CD14-positive monocyte (primary cell): ENCODE data around the gene EEIG2. TPM values are rescaled to one million over a fixed set of nuclear protein-coding genes. Genes with fewer than 3 reads are reported as not detected.
A peak's percentile ranks its signal among the peaks of the same experiment; 100 is the strongest.
"Not testable (repeated sequence)": the region's sequence is repeated elsewhere in the genome, so short reads cannot be mapped to it uniquely, and the experiment has no call there.

Experiments
- DNase-seq, 3 donors: peaks; one replicate each; pipeline ENCODE4 v3.0.0-alpha.2; 2011 to 2022
- H2AFZ ChIP-seq: 2 replicates; pipeline ENCODE4 v1.6.0; 2012; ENCODE audit warnings: mild to moderate bottlenecking, low read depth, low read length, inconsistent platforms; ENCODE audit not compliant: insufficient read depth, poor library complexity, severe bottlenecking
- H3K27ac ChIP-seq, 2 donors: 1 replicate in 1 of 2; 2 replicates in 1 of 2; pipeline ENCODE4 v1.5.1; 2012 to 2013; ENCODE audit warnings: low read length in 2 of 2, control low read depth in 1 of 2, inconsistent platforms in 1 of 2, low read depth in 1 of 2, mild to moderate bottlenecking in 1 of 2
- H3K27me3 ChIP-seq, 2 donors: one replicate each; pipeline versions ENCODE4 v1.6.0 to v1.6.1; 2011 to 2013; ENCODE audit warnings: low read length in 2 of 2; ENCODE audit not compliant: control insufficient read depth in 2 of 2, insufficient read depth in 2 of 2
- H3K36me3 ChIP-seq, 2 donors: replicated peaks in 1 of 2; 1 replicate in 1 of 2; 2 replicates in 1 of 2; pipeline versions ENCODE4 v1.5.1 to v1.6.1; 2012 to 2013; ENCODE audit warnings: low read length in 2 of 2, control low read depth in 1 of 2, inconsistent platforms in 1 of 2, mild to moderate bottlenecking in 1 of 2; ENCODE audit not compliant: insufficient read depth in 2 of 2, control insufficient read depth in 1 of 2
- H3K4me1 ChIP-seq, 2 donors: 1 replicate in 1 of 2; 2 replicates in 1 of 2; pipeline versions ENCODE4 v1.5.1 to v1.6.1; 2012 to 2013; ENCODE audit warnings: low read length in 2 of 2, control low read depth in 1 of 2, inconsistent platforms in 1 of 2, mild to moderate bottlenecking in 1 of 2, moderate library complexity in 1 of 2; ENCODE audit not compliant: insufficient read depth in 2 of 2, control insufficient read depth in 1 of 2
- H3K4me2 ChIP-seq: replicated peaks from 2 replicates; pipeline ENCODE3; 2012; ENCODE audit warnings: low read length, moderate library complexity, mild to moderate bottlenecking; ENCODE audit not compliant: poor library complexity, severe bottlenecking; ENCODE audit errors: extremely low read depth
- H3K4me3 ChIP-seq, 3 experiments: fragments of 200-600 bp in 1 of 3; sonication (generic) in 1 of 3; replicated peaks in 1 of 3; 1 replicate in 2 of 3; 2 replicates in 1 of 3; pipeline ENCODE4 v1.5.1; 2011 to 2013; ENCODE audit warnings: low read length in 3 of 3, mild to moderate bottlenecking in 3 of 3, control low read depth in 2 of 3, low read depth in 2 of 3, inconsistent platforms in 1 of 3, moderate library complexity in 1 of 3
- H3K79me2 ChIP-seq: 2 replicates; pipeline ENCODE4 v1.6.0; 2012; ENCODE audit warnings: mild to moderate bottlenecking, control low read depth, inconsistent platforms, low read length, moderate library complexity; ENCODE audit not compliant: insufficient read depth
- H3K9ac ChIP-seq: 2 replicates; pipeline ENCODE4 v1.6.0; 2017; ENCODE audit warnings: low read length, mild to moderate bottlenecking; ENCODE audit not compliant: insufficient read depth, poor library complexity, severe bottlenecking
- H3K9me3 ChIP-seq, 2 donors: replicated peaks in 1 of 2; 1 replicate in 1 of 2; 2 replicates in 1 of 2; pipeline versions ENCODE4 v1.5.1 to v1.6.1; 2012 to 2013; ENCODE audit warnings: low read length in 2 of 2, control low read depth in 1 of 2; ENCODE audit not compliant: control insufficient read depth in 1 of 2, insufficient read depth in 1 of 2
- H4K20me1 ChIP-seq: 2 replicates; pipeline ENCODE4 v1.6.0; 2012; ENCODE audit warnings: mild to moderate bottlenecking, low read length, control low read depth, moderate library complexity; ENCODE audit not compliant: insufficient read depth
- H3K27ac Mint-ChIP-seq, 7 donors: one replicate each; pipeline ENCODE4 v1.8.0; 2020; ENCODE audit warnings: mild to moderate bottlenecking in 7 of 7, mixed read lengths in 7 of 7, moderate library complexity in 6 of 7, inconsistent platforms in 2 of 7
- H3K27me3 Mint-ChIP-seq, 3 donors: one replicate each; pipeline ENCODE4 v1.8.0; 2021 to 2022; ENCODE audit warnings: low read depth in 3 of 3, mild to moderate bottlenecking in 3 of 3, mixed read lengths in 3 of 3, moderate library complexity in 3 of 3, inconsistent platforms in 1 of 3
- H3K36me3 Mint-ChIP-seq, 2 donors: one replicate each; pipeline ENCODE4 v1.8.0; 2020; ENCODE audit warnings: mixed read lengths in 2 of 2, inconsistent platforms in 1 of 2, mild to moderate bottlenecking in 1 of 2
- H3K4me1 Mint-ChIP-seq: one replicate; pipeline ENCODE4 v1.8.0; 2020; ENCODE audit warnings: mild to moderate bottlenecking, mixed read lengths
- H3K4me3 Mint-ChIP-seq, 2 donors: one replicate each; pipeline ENCODE4 v1.8.0; 2020; ENCODE audit warnings: mild to moderate bottlenecking in 2 of 2, mixed read lengths in 2 of 2, moderate library complexity in 1 of 2
- H3K9me3 Mint-ChIP-seq, 7 donors: one replicate each; pipeline ENCODE4 v1.8.0; 2020 to 2022; ENCODE audit warnings: mixed read lengths in 7 of 7, mild to moderate bottlenecking in 6 of 7, moderate library complexity in 6 of 7, inconsistent platforms in 2 of 7
- WGBS: methylation state at CpG from one replicate; pipeline ENCODE4 v1.1.5; 2013; ENCODE audit warnings: missing lambda C conversion rate; ENCODE audit not compliant: insufficient coverage; 5-methylcytosine and 5-hydroxymethylcytosine counted together
- intact Hi-C, 2 donors: fragments of 100-400 bp; cut with micrococcal nuclease; formaldehyde crosslinking; loops; one replicate each; pipeline versions ENCODE4 v1.15.0 to v1.15.1; 2023
- polyA plus RNA-seq, 3 donors: library from polyadenylated mRNA; depleted of rRNA in 1 of 3; unstranded in 2 of 3; stranded (reverse) in 1 of 3; fragments of 300-500 nt in 2 of 3; fragments of >200 nt in 1 of 3; fragmentation: Illumina TruSeq in 2 of 3; gene quantifications; 1 replicate in 2 of 3; 2 replicates in 1 of 3; pipeline ENCODE4 v1.2.3, GENCODE V29; 2012 to 2021
- TF ChIP-seq, protein P1 (sequence below): fragments of 200-600 bp; IDR thresholded peaks from one replicate; pipeline ENCODE4 v1.8.0; 2022; ENCODE audit warnings: antibody characterized with exemption, mild to moderate bottlenecking

EEIG2 gene
- polyA plus RNA-seq, 3 donors = 1.4 to 8.4 (median 4.3) TPM

DNA sequence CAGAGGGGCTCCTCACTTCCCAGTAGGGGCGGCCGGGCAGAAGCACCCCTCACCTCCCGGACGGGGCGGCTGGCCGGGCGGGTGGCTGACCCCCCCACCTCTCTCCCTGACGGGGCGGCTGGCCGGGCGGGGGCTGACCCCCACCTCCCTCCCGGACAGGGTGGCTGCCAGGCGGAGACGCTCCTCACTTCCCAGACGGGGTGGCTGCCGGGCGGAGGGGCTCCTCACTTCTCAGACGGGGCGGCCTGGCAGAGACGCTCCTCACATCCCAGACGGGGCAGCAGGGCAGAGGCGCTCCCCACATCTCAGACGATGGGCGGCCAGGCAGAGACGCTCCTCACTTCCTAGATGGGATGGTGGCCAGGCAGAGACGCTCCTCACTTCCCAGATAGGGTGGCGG is 23.9 kb upstream of the EEIG2 start:
- H3K9me3 ChIP-seq, H3K36me3 Mint-ChIP-seq, H3K4me3 ChIP-seq, H3K4me1 ChIP-seq, H3K27ac Mint-ChIP-seq, H2AFZ ChIP-seq, H3K4me3 Mint-ChIP-seq, H3K4me2 ChIP-seq, H4K20me1 ChIP-seq, H3K27me3 Mint-ChIP-seq, H3K9ac ChIP-seq, H3K79me2 ChIP-seq, H3K27me3 ChIP-seq, DNase-seq, H3K36me3 ChIP-seq, intact Hi-C loops, H3K27ac ChIP-seq, H3K4me1 Mint-ChIP-seq: not testable (repeated sequence)
- peaks cover 2 to 14% (median 4%) of the 10 kb centered on the region in 7 donors for H3K9me3 Mint-ChIP-seq
- WGBS = 92% methylated on average over 2 of the region's 27 CpGs

DNA sequence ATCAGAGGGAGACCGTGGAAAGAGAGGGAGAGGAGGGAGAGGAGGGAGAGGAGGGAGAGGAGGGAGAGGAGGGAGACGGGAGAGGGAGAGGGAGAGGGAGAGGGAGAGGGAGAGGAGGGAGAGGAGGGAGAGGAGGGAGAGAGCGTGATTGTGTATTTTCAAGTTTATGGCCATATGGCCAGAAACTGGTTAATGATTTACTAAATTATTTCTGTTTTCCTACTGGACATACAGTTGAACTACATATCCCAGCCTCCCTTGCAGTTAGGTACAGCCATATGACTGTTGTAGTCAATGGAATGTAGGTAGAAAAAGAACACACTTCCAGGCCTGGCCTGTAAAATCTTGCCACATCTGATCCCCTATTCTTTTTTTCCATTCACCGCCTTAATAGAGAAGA is 23.1 kb upstream of the EEIG2 start:
- Mint-ChIP-seq H3K27ac (peak overlapping the region in 1 of 7 donors; percentile 38), H3K9me3 (peaks cover 2 to 14% (median 4%) of the 10 kb centered on the region in 7 donors)
- H3K79me2 ChIP-seq, H3K36me3 ChIP-seq, H3K36me3 Mint-ChIP-seq, DNase-seq, intact Hi-C loops, H3K27me3 Mint-ChIP-seq, H3K9me3 ChIP-seq, H3K4me1 Mint-ChIP-seq, H3K4me1 ChIP-seq, H2AFZ ChIP-seq, H4K20me1 ChIP-seq, H3K27ac ChIP-seq, H3K4me2 ChIP-seq, H3K9ac ChIP-seq, H3K4me3 Mint-ChIP-seq, H3K27me3 ChIP-seq, H3K4me3 ChIP-seq: not testable (repeated sequence)
- 100% methylated on average over 2 of the region's 4 CpGs for WGBS

DNA sequence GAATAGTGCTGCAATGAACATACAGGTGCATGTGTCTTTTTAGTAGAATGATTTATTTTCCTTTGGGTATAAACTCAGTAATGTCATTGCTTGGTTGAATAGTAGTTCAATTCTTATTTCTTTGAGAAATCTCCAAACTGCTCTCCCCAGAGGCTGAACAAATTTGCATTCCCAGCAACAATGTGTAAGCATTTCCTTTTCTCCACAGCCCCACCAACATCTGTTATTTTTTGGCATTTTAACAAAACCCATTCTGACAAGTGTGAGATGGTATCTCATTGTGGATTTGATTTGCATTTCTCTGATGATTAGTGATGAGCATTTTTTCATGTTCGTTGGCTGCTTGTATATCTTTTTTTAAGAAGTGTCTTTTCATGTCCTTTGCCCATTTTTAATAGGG is 21.9 kb upstream of the EEIG2 start:
- no peak overlapping the region for H3K9ac ChIP-seq
- TF ChIP-seq, protein P1, sequence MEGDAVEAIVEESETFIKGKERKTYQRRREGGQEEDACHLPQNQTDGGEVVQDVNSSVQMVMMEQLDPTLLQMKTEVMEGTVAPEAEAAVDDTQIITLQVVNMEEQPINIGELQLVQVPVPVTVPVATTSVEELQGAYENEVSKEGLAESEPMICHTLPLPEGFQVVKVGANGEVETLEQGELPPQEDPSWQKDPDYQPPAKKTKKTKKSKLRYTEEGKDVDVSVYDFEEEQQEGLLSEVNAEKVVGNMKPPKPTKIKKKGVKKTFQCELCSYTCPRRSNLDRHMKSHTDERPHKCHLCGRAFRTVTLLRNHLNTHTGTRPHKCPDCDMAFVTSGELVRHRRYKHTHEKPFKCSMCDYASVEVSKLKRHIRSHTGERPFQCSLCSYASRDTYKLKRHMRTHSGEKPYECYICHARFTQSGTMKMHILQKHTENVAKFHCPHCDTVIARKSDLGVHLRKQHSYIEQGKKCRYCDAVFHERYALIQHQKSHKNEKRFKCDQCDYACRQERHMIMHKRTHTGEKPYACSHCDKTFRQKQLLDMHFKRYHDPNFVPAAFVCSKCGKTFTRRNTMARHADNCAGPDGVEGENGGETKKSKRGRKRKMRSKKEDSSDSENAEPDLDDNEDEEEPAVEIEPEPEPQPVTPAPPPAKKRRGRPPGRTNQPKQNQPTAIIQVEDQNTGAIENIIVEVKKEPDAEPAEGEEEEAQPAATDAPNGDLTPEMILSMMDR = no peak
- intact Hi-C loops = no loop called here
- no CpG with 5 or more reads among the region's 1 CpG for WGBS
- no peaks in the 10 kb centered on the region for H3K27me3 ChIP-seq
- H3K36me3 ChIP-seq = no peaks in the 10 kb centered on the region
- no peak overlapping the region for H3K27ac ChIP-seq
- DNase-seq = no peak
- Mint-ChIP-seq H3K27ac (no peak overlapping the region), H3K36me3 (no peaks in the 10 kb centered on the region), H3K27me3 (peaks cover 0 to 8% (median 0%) of the 10 kb centered on the region in 3 donors), H3K9me3 (peaks cover 2 to 14% (median 5%) of the 10 kb centered on the region in 7 donors), H3K4me3 (no peak overlapping the region), H3K4me1 (no peaks in the 10 kb centered on the region)
- H3K4me3 ChIP-seq = no peak overlapping the region
- no peaks in the 10 kb centered on the region for H4K20me1 ChIP-seq
- no peaks in the 10 kb centered on the region for H3K4me1 ChIP-seq
- no peak overlapping the region for H2AFZ ChIP-seq
- no peak overlapping the region for H3K4me2 ChIP-seq
- no peaks in the 10 kb centered on the region for H3K9me3 ChIP-seq
- H3K79me2 ChIP-seq = no peaks in the 10 kb centered on the region
